Thyroid gland (tissue), 4 donors: ENCODE data around the gene CFI. TPM values are rescaled to one million over a fixed set of nuclear protein-coding genes. Genes with fewer than 3 reads are reported as not detected.

Source experiments
- DNase-seq, 2 donors: peaks; one replicate each; pipeline ENCODE4 v3.0.0-alpha.2; 2019
- H3K27ac ChIP-seq, 3 donors: fragments of 200-600 bp; sonication (generic); 1 replicate in 2 of 3; 2 replicates in 1 of 3; pipeline ENCODE4 v1.5.1; 2016 to 2019; ENCODE audit warnings: mild to moderate bottlenecking in 1 of 3, moderate library complexity in 1 of 3
- H3K27me3 ChIP-seq: fragments of 200-600 bp; sonication (generic); one replicate; pipeline ENCODE4 v1.5.1; 2019
- H3K36me3 ChIP-seq, 2 donors: fragments of 200-600 bp; sonication (generic); one replicate each; pipeline ENCODE4 v1.5.1; 2016 to 2019
- H3K4me1 ChIP-seq, 2 donors: fragments of 200-600 bp; sonication (generic); one replicate each; pipeline ENCODE4 v1.5.1; 2017 to 2019
- H3K4me3 ChIP-seq, 3 donors: fragments of 200-600 bp; sonication (generic); replicated peaks in 1 of 3; 1 replicate in 2 of 3; 2 replicates in 1 of 3; pipeline ENCODE4 v1.5.1; 2016; ENCODE audit warnings: mild to moderate bottlenecking in 1 of 3
- H3K9me3 ChIP-seq: fragments of 200-600 bp; sonication (generic); one replicate; pipeline ENCODE4 v1.5.1; 2017
- POLR2A ChIP-seq, 2 donors: fragments of 450-650 bp; IDR thresholded peaks; one replicate each; pipeline ENCODE4 v1.6.1; 2017; ENCODE audit warnings: antibody characterized with exemption in 2 of 2, mild to moderate bottlenecking in 2 of 2, moderate library complexity in 1 of 2
- WGBS, 2 donors: methylation state at CpG; one replicate each; pipeline ENCODE4 v1.1.5; 2017; 5-methylcytosine and 5-hydroxymethylcytosine counted together
- intact Hi-C: fragments of 100-400 bp; cut with DNase I; formaldehyde crosslinking; loops from one replicate; pipeline ENCODE4 v1.15.1; 2023
- total RNA-seq, 4 donors: library from RNA; depleted of rRNA; stranded (reverse); fragments of >200 nt; gene quantifications; one replicate each; pipeline ENCODE4 v1.2.3, GENCODE V29; 2016
- TF ChIP-seq, protein P1 (sequence below), 6 experiments: fragments of 200-600 bp in 3 of 6; fragments of 450-650 bp in 3 of 6; sonication (generic) in 3 of 6; IDR thresholded peaks; one replicate each; pipeline ENCODE4 v1.5.1; 2016 to 2019; ENCODE audit warnings: antibody characterized with exemption in 6 of 6, mild to moderate bottlenecking in 2 of 6, inconsistent platforms in 1 of 6, moderate library complexity in 1 of 6

Gene CFI
- total RNA-seq, 4 donors from 2014 or later, result 21.2 to 58.5 (median 28.3) TPM

DNA sequence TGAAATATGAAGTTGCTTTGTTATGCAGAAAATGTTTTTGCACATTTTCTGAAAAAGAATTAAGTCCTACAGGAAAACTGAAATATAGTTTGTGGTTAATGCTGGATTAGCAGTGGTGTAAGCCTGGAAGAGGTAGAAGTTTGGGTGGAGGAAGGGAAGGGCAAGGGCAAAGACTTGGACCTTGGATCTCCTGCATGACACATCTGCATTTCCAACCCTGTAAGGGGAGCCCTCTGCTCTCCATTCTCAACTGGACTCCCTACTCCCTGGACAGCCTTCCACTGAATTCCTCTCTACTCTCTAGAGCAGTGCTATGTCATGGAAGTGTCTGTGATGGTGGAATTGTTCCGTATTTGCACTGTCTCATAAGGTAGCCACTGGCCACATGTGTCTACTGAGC is 103.1 kb downstream of the CFI start:
- Histone ChIP-seq H3K36me3 (peaks cover 5 to 10% of the 10 kb centered on the region in 2 donors), H3K4me1 (peaks cover 9 to 10% of the 10 kb centered on the region in 2 donors), H3K9me3 (no peaks in the 10 kb centered on the region), H3K27me3 (no peaks in the 10 kb centered on the region), H3K27ac (no peak overlapping the region), H3K4me3 (no peak overlapping the region)
- DNase-seq, result no peak
- TF ChIP-seq, protein P1, sequence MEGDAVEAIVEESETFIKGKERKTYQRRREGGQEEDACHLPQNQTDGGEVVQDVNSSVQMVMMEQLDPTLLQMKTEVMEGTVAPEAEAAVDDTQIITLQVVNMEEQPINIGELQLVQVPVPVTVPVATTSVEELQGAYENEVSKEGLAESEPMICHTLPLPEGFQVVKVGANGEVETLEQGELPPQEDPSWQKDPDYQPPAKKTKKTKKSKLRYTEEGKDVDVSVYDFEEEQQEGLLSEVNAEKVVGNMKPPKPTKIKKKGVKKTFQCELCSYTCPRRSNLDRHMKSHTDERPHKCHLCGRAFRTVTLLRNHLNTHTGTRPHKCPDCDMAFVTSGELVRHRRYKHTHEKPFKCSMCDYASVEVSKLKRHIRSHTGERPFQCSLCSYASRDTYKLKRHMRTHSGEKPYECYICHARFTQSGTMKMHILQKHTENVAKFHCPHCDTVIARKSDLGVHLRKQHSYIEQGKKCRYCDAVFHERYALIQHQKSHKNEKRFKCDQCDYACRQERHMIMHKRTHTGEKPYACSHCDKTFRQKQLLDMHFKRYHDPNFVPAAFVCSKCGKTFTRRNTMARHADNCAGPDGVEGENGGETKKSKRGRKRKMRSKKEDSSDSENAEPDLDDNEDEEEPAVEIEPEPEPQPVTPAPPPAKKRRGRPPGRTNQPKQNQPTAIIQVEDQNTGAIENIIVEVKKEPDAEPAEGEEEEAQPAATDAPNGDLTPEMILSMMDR (IDR thresholded peaks at IDR 0.05), result no peak
- no peak for TF ChIP-seq POLR2A (IDR thresholded peaks at IDR 0.05)
- intact Hi-C loops, result no loop called here
- WGBS, 2 donors, result 88 to 94% methylated on average over 1 of the region's 1 CpG

GRCh38 chr4:109691411-109691920 is 110.3 kb downstream of the CFI start:
- Histone ChIP-seq H3K4me3 (no peak overlapping the region), H3K4me1 (no peaks in the 10 kb centered on the region), H3K36me3 (peaks cover 5 to 35% of the 10 kb centered on the region in 2 donors), H3K27ac (no peak overlapping the region), H3K9me3 (no peaks in the 10 kb centered on the region), H3K27me3 (no peaks in the 10 kb centered on the region)
- no peak for TF ChIP-seq POLR2A (IDR thresholded peaks at IDR 0.05)
- TF ChIP-seq, protein P1 (IDR thresholded peaks at IDR 0.05), result no peak
- intact Hi-C loops, result no loop called here
- WGBS, 2 donors, result 87 to 97% methylated on average over 1 of the region's 1 CpG
- DNase-seq, result no peak

Other genes with a start within 250 kb of the CFI start
- 10 to 100 TPM in 3 of 4 donors, 1 to 10 TPM in 1; 6.5 to 18.5 (median 12.4) TPM for gene MCUB, start 241.8 kb downstream of the CFI start, total RNA-seq
- 10 to 100 TPM; 16.2 to 25.6 (median 20.5) TPM for gene CASP6, start 98.6 kb downstream of the CFI start, total RNA-seq
- 100 to 1,000 TPM in 1 of 4 donors, 10 to 100 TPM in 3; 37.9 to 216 (median 55.5) TPM for gene PLA2G12A, start 71.9 kb downstream of the CFI start, total RNA-seq
- 1 to 10 TPM; 1.8 to 7.8 (median 5.1) TPM for gene GAR1, start 13.8 kb upstream of the CFI start, total RNA-seq
- gene RRH, start 26.0 kb upstream of the CFI start, total RNA-seq, result 1 to 10 TPM in 1 of 4 donors, under 1 TPM in 1, not detected in 2; 0.22 to 1.6 TPM
- gene LRIT3, start 46.1 kb upstream of the CFI start, total RNA-seq, result under 1 TPM; 0.27 to 0.63 (median 0.39) TPM
- gene EGF, start 110.9 kb upstream of the CFI start, total RNA-seq, result 1 to 10 TPM; 3.1 to 9.4 (median 7.9) TPM